ENCODE measurements around the gene MYRIP.

The MYRIP gene

GRCh38 chr3:40278791-40279190 lies 469.4 kb downstream of the MYRIP start:
- TF ChIP-seq TAF1 (IDR thresholded peaks at IDR 0.05; ENCODE audit: borderline replicate concordance, insufficient read depth, low read length) = no peak

- TF ChIP-seq SIN3A (IDR thresholded peaks at IDR 0.05; ENCODE audit: borderline replicate concordance, insufficient read depth, low read length) (no peak), TAF1 (IDR thresholded peaks at IDR 0.05; ENCODE audit: borderline replicate concordance, insufficient read depth, low read length) (no peak), REST (IDR thresholded peaks at IDR 0.05; ENCODE audit: insufficient read depth in 1 of 2, low read depth in 2 of 2, low read length in 2 of 2) (no peak), FOXP2 (optimal IDR thresholded peaks at IDR 0.05; ENCODE audit: borderline replicate concordance, extremely low read depth, extremely low read length, insufficient read depth) (no peak), POLR2AphosphoS5 (IDR thresholded peaks at IDR 0.05; ENCODE audit: low read depth, low read length) (no peak)
Observed at GRCh38 chr3:40281995-40282394, 472.6 kb downstream of the MYRIP start.

- TF ChIP-seq FOXP2 (optimal IDR thresholded peaks at IDR 0.05; ENCODE audit: borderline replicate concordance, extremely low read depth, extremely low read length, insufficient read depth) = no peak
- no peak for TF ChIP-seq TAF1 (IDR thresholded peaks at IDR 0.05; ENCODE audit: borderline replicate concordance, insufficient read depth, low read length)
- TF ChIP-seq SIN3A (IDR thresholded peaks at IDR 0.05; ENCODE audit: borderline replicate concordance, insufficient read depth, low read length) = no peak
- TF ChIP-seq POLR2AphosphoS5 (IDR thresholded peaks at IDR 0.05; ENCODE audit: low read depth, low read length) = no peak
- no peak for TF ChIP-seq REST (IDR thresholded peaks at IDR 0.05; ENCODE audit: insufficient read depth in 1 of 2, low read depth in 2 of 2, low read length in 2 of 2)
Observed at GRCh38 chr3:40287248-40287647, 477.8 kb downstream of the MYRIP start.

GRCh38 chr3:40290396-40290795 lies 481.0 kb downstream of the MYRIP start:
- TF ChIP-seq FOXP2 (optimal IDR thresholded peaks at IDR 0.05; ENCODE audit: borderline replicate concordance, extremely low read depth, extremely low read length, insufficient read depth) = no peak

- TF ChIP-seq REST (IDR thresholded peaks at IDR 0.05; ENCODE audit: insufficient read depth in 1 of 2, low read depth in 2 of 2, low read length in 2 of 2) (no peak), TAF1 (IDR thresholded peaks at IDR 0.05; ENCODE audit: borderline replicate concordance, insufficient read depth, low read length) (no peak), FOXP2 (optimal IDR thresholded peaks at IDR 0.05; ENCODE audit: borderline replicate concordance, extremely low read depth, extremely low read length, insufficient read depth) (no peak), SIN3A (IDR thresholded peaks at IDR 0.05; ENCODE audit: borderline replicate concordance, insufficient read depth, low read length) (no peak), POLR2AphosphoS5 (IDR thresholded peaks at IDR 0.05; ENCODE audit: low read depth, low read length) (no peak)
Observed at GRCh38 chr3:40291471-40291870, 482.1 kb downstream of the MYRIP start.

- TF ChIP-seq REST (IDR thresholded peaks at IDR 0.05; ENCODE audit: insufficient read depth in 1 of 2, low read depth in 2 of 2, low read length in 2 of 2) (no peak), TAF1 (IDR thresholded peaks at IDR 0.05; ENCODE audit: borderline replicate concordance, insufficient read depth, low read length) (no peak), POLR2AphosphoS5 (IDR thresholded peaks at IDR 0.05; ENCODE audit: low read depth, low read length) (no peak), SIN3A (IDR thresholded peaks at IDR 0.05; ENCODE audit: borderline replicate concordance, insufficient read depth, low read length) (no peak), FOXP2 (optimal IDR thresholded peaks at IDR 0.05; ENCODE audit: borderline replicate concordance, extremely low read depth, extremely low read length, insufficient read depth) (no peak)
Observed at GRCh38 chr3:40292637-40293349, 483.4 kb downstream of the MYRIP start.

Data from PFSK-1 (cell line).